DMS 273 treated with DMSO at 0.1 percent for 48 hours (cell line): Measurements from ENCODE around the gene NARS2.

Experiments
- DNase-seq: peaks from one replicate; lab custom pipeline; 2025; lab: John Stamatoyannopoulos, UW

NARS2 gene

DNA sequence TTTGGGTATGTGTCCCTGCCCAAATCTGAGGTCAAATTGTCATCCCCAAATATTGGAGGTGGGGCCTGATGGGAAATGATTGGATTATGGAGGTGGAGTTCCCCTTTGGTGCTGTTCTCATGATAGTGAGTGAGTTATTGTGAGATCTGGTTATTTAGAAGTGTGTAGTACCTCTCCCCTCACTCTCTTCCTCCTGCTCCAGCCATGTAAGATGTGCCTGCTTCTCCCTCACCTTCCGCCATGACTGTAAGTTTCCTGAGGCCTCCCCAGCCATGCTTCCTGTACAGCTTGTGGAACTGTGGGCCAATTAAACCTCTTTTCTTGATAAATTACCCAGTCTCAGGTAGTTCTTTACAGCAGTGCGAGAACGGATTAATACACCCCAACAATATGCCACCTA is 166.0 kb downstream of the NARS2 start:
- DNase-seq: no peak

DNA sequence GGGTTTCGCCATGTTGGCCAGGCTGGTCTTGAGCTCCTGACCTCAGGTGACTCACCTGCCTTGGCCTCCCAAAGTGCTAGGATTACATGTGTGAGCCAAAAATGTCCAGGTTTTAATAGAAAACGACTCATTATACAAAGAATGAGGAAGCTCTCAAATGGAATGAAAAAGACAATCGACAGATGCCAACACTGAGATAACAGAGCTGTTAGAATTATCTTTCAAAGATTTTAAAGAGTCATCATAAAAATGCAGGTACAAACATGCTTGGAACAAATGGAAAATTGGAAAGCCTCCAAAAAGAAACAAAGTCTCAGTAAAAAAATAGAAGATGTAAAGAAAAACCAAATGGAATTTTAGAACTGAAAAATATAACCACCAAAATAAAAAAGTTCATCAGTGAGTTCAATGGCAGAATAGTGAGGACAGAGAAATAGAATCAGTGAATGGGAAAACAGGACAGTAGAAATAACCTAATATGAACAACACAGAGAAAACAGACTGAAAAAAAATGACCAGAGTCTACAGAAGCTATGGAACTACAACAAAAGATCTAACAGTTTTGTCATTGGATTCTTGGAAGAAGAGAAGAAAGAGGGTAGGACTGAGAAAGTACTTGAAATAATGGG is 168.0 kb downstream of the NARS2 start:
- DNase-seq: no peak

DNA sequence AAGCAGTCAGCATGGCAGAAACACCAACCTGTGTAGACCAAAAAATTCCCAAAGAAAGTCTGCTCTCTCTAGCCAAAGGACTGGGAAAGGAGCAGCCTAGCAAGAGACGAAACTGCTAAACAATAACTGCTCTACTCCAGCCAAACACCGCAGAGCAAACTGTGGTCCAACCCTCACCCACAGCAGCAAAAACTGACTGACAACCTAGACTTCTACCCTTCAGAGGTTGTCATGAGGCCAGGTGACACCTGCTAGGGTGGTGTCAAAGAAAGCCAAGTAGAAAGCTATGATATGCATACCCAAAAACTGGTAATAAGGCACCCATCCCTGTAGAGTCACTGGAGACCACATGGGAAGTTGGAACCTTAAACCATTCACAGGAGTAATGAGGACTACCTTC is 168.9 kb downstream of the NARS2 start:
- no peak for DNase-seq

DNA sequence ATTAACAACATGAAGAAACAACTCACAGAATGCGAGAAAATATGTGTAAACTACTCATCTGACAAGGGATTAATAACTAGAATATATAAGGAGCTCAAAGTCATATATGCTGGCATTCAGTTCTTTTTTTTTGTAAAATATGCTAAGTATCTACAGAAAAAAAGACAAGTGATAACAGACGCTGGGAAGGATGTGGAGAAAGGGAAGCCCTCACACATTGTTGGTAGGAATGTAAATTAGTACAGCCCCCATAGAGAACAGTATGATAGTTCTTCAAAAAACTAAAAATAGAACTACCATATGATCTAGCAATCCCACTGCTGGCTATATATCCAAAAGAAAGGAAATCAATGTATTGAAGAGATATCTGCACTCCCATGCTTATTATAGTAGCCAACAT is 170.9 kb downstream of the NARS2 start:
- no peak for DNase-seq

DNA sequence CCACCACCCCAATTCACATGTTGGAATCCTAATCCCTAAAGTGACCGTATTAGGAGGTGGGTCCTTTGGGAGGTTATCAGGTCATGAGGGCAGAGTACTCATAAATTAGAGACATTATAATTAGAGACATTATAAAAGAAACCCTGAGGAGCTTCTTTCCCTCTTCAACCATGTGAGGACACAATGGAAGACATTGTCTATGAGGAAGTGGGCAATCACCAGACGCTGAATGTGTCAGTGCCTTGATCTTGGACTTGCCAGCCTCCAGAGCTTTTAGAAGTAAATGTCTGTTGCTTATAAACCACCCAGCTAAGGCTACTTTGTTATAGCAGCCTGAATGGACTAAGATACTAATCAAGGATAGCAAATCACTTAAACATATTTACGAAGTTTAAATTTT is 171.8 kb downstream of the NARS2 start:
- no peak for DNase-seq

DNA sequence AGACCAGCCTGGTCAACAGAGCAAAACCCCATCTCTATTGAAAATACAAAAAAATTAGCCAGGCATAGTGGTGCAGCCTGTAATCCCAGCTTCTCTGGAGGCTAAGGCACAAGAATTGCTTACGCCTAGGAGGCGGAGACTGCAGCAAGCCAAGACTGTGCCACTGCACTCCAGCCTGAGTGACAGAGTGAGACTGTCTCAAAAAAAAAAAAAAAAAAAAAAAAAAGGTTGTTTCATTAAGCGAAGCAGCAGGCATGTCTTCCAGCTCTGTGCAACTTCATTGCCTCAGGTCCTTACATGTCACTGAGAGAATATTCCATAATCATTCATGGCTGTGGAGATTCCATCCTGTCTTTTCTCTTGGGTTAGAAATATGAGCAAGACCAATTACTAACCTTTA is 174.0 kb downstream of the NARS2 start:
- DNase-seq: no peak

DNA sequence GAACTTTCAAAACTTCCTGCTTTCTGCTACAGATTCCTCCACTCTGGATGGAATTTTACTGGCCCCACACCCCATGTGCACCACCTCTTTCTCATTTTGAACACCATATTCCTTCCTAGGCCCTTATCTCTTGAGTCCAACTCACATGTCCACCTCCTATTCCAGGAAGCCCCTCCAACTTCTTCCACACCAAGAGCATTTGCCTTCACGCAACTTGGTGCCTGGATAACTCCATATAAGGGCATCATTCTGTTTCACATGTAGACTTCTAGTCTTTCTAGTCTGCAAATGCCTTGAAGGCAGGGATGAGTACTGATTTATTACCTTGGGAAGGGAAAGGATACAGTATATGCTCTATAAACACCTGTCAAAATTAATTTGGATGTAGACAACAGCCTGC is 174.5 kb downstream of the NARS2 start:
- DNase-seq: no peak

DNA sequence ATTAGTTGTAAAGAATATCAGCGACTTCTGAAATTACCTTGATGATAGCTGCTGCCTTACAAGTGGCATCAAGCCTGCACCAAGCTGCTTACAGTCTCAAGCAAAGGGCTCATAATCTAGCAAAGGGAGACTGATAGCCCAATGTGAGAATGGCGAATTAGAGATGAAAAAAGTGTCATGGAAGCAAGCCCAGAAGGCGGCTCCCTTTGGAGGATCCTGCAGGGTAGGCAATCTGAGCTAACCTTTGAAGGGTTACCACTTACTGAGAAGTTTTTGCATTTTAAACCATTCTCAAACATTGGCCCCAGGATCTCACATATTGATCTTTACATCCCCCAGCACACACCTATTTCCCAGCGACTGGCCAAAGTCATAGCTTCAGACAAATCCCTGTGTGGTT is 175.5 kb downstream of the NARS2 start:
- no peak for DNase-seq

DNA sequence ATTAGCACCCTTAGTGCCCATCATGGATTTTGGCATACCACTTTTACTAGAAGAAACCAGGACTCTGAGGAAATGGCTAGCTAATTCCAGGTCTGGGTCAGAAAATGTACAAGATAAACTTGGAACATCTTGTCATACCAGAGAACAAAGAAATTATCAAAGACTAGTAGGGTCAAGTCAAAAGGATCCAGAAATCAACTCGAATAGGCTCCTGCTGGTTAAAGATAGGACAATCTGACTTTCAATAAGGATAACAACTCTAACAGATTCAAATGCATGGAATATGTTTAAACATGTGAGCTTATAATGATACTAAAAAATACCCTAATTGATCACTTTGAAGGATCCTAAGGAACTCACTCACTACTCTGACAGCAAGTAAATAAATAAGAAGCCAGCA is 175.9 kb downstream of the NARS2 start:
- no peak for DNase-seq

DNA sequence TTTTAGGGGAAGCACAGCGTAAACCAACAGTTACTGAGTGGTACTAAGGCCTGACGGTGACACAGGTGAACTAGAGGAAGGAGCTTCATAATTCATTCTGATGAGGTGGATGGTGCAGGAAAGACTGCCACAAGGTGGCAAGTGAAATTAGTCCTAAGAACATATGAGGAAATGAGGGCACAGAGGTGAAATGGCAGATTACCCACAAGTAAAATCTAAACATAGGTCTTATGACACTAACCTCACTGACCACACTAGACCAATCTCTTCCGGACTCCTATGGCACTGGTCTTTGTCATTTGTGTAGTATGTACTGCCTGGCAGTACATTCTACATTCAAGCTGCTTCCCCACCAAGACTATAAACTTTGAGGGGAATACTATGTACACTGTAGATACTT is 177.3 kb downstream of the NARS2 start:
- no peak for DNase-seq

DNA sequence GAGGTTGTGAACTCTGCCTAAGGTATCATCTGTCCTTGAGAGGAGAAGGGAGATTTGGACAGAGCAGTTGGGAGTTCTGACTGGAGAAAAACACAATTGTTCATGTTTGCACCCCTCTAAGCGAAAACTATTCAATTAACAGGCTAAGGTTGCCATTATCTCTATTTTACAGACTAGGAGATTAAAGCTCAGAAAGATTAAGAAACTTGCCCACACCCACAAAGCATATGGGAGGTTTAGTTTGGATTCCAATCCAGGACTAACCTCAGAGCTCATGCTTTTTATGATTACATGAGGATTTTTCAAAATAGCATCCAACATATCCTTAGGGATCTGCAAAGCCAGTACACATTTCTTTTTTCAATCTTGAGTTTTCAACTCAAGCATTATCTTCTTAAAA is 179.1 kb downstream of the NARS2 start:
- no peak for DNase-seq

DNA sequence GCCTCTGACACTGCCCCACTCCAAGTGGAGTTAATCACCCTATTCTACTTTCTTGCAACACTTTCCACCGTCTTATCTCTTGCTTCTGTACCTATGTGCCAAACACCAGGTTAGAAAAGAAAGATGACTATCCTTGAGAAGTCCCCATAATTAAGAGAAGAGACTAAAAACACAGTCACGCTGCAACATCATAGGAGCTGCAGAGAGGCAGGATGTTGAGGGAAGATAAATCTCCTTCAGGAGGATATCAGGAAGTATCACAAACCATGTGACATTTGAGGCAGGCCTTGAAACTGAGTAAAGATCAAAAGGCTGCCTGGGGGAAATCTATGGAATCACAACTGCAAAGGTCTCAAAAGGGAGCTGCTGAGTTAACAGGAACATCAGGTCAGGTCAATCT is 181.8 kb downstream of the NARS2 start:
- DNase-seq: no peak

DNA sequence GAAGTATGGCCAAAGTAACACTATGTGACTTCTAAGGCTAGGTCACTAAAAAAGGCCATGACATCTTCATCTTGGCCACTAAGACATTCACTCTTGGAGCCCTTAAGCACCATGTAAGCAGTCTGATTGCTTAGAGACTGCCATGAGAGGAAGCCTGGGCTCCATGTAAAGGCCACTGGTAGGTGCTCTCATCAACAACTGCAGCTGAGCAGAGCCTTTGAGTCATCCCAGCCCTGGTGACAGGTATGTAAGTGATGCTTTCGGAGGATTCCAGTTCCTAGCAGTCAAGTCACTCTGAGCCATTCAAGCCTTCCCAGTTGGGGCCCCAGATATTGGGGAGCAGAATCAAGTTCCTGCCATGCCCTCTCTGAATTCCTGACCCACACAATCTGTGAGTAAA is 183.2 kb downstream of the NARS2 start:
- DNase-seq: no peak

DNA sequence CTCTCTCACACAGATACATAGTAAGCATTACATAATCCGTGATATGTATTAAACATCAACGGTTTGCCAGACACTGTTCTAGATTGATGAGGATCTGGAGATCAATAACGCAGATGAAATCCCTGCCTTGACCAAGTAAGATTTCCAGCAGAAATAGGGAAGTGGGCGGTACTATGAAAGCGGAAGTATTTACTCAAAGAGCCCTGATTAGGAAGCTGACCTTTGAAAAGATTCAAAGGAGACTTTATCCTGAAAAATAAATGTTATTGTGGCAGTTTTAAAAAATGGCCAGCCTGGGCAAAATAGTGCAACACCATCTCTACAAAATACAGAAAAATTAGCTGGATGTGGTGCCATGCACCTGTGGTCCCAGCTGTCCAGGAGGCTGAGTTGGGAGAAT is 183.9 kb downstream of the NARS2 start:
- no peak for DNase-seq

DNA sequence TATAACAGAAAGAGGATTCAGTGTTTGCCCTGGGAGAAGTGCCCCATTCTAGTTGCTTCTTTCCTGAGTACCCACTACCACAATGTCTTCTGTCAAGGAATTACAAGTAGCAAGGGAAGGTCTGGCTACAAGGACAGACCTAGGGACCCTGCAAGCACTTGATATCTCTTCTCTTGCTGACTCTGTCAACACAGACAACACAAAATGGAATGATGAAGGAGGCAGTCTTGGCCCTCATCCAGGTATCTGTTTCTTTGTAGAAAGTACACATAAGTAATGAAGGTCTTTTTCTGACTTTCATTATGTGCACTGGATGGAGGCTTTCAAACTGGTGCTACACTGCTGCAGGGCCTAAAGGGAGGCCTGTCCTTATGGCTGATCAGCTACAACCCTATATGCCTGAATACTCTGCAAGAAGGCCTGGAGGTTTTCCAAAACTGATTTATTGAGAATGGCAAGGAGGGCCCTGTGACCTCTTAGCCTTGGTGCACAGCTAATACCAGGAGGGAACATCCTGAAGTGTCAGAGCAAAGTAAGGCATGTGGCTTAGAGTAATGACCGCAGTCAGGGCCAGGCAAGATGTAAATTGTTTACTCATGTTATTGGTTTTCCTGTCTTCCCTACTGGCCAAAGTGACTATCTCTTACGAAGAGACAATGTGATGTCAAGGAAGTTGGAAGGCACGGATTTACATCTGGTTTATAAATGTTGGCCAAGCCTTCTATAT is 188.3 kb downstream of the NARS2 start:
- no peak for DNase-seq
